SK-N-SH (cell line): Measurements from ENCODE around the gene TIMM21.

Experiments
- ELF1 ChIP-seq: IDR thresholded peaks from 2 replicates; pipeline ENCODE4 v1.4.0; 2012
- EP300 ChIP-seq, 2 experiments: IDR thresholded peaks; 2 replicates each; pipeline versions ENCODE4 v1.4.0 to v1.6.1; 2012; ENCODE audit warnings: borderline replicate concordance in 1 of 2, low read depth in 1 of 2, low read length in 1 of 2
- FOXM1 ChIP-seq: IDR thresholded peaks from 2 replicates; pipeline ENCODE4 v1.4.0; 2012; ENCODE audit warnings: low read depth, mild to moderate bottlenecking
- GABPA ChIP-seq: IDR thresholded peaks from 2 replicates; pipeline ENCODE4 v1.4.0; 2012; ENCODE audit warnings: low read depth, mild to moderate bottlenecking
- NFIC ChIP-seq: IDR thresholded peaks from 2 replicates; pipeline ENCODE4 v1.4.0; 2012; ENCODE audit warnings: borderline replicate concordance
- POLR2AphosphoS5 ChIP-seq: IDR thresholded peaks from 2 replicates; pipeline ENCODE4 v1.6.1; 2012; ENCODE audit warnings: low read depth, low read length
- RAD21 ChIP-seq: IDR thresholded peaks from 2 replicates; pipeline ENCODE4 v1.6.1; 2012; ENCODE audit warnings: mild to moderate bottlenecking, low read length
- RXRA ChIP-seq: IDR thresholded peaks from 2 replicates; pipeline ENCODE4 v1.4.0; 2012; ENCODE audit warnings: low read depth, mild to moderate bottlenecking, borderline replicate concordance
- TAF1 ChIP-seq: IDR thresholded peaks from 2 replicates; pipeline ENCODE4 v1.6.1; 2012; ENCODE audit warnings: low read depth, mild to moderate bottlenecking, low read length, moderate library complexity, borderline replicate concordance
- TEAD4 ChIP-seq: IDR thresholded peaks from 2 replicates; pipeline ENCODE4 v1.4.0; 2012; ENCODE audit warnings: mild to moderate bottlenecking, borderline replicate concordance; ENCODE audit not compliant: insufficient read depth
- TF ChIP-seq, protein P1 (sequence below): IDR thresholded peaks from 2 replicates; pipeline ENCODE4; 2012
- TF ChIP-seq, protein P2 (sequence below): IDR thresholded peaks from 2 replicates; pipeline ENCODE4 v1.4.0; 2012; ENCODE audit warnings: low read depth
- TF ChIP-seq, protein P3 (sequence below): fragments of 200-600 bp; sonication (generic); IDR thresholded peaks from 2 replicates; pipeline ENCODE4 v1.6.1; 2017; ENCODE audit warnings: antibody characterized with exemption, mild to moderate bottlenecking, moderate library complexity

DNA sequence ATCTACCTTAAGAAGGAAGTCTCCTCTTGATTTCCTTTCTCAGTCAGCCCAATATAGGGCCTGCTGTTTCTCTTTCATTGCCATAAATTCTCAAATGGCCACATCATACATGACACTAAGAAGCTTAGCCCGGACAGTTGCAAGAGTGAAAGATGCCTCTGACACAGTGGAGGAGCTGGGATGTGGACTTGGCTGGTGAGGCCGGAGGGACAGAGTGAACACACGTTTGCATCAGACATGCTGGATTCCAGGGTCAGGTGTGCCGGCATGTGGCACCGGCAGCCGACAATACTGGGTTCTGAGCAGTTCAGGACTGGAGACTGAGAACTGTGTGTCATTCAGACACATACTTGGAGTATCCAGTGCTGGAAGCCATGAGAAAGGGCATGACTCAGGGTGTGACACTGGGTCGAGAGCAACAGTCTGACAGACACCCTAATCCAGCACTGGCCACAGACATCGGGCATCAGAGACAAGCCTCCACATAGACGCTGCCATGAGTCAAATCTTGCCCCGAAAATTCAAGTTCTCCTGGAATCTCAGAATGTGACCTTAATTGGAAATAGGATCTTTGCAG is 31.4 kb downstream of the TIMM21 start:
- no peak for TF ChIP-seq ELF1
- TF ChIP-seq POLR2AphosphoS5 = no peak
- TF ChIP-seq, protein P1, sequence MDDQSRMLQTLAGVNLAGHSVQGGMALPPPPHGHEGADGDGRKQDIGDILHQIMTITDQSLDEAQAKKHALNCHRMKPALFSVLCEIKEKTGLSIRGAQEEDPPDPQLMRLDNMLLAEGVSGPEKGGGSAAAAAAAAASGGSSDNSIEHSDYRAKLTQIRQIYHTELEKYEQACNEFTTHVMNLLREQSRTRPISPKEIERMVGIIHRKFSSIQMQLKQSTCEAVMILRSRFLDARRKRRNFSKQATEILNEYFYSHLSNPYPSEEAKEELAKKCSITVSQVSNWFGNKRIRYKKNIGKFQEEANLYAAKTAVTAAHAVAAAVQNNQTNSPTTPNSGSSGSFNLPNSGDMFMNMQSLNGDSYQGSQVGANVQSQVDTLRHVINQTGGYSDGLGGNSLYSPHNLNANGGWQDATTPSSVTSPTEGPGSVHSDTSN = no peak
- no peak for TF ChIP-seq RAD21
- TF ChIP-seq, protein P2, sequence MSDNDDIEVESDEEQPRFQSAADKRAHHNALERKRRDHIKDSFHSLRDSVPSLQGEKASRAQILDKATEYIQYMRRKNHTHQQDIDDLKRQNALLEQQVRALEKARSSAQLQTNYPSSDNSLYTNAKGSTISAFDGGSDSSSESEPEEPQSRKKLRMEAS = no peak
- TF ChIP-seq, protein P3, sequence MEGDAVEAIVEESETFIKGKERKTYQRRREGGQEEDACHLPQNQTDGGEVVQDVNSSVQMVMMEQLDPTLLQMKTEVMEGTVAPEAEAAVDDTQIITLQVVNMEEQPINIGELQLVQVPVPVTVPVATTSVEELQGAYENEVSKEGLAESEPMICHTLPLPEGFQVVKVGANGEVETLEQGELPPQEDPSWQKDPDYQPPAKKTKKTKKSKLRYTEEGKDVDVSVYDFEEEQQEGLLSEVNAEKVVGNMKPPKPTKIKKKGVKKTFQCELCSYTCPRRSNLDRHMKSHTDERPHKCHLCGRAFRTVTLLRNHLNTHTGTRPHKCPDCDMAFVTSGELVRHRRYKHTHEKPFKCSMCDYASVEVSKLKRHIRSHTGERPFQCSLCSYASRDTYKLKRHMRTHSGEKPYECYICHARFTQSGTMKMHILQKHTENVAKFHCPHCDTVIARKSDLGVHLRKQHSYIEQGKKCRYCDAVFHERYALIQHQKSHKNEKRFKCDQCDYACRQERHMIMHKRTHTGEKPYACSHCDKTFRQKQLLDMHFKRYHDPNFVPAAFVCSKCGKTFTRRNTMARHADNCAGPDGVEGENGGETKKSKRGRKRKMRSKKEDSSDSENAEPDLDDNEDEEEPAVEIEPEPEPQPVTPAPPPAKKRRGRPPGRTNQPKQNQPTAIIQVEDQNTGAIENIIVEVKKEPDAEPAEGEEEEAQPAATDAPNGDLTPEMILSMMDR = no peak
- TF ChIP-seq FOXM1 = no peak
- no peak for TF ChIP-seq TAF1
- no peak for TF ChIP-seq EP300 (IDR thresholded peaks at IDR 0.05; ENCODE audit: borderline replicate concordance in 1 of 2, low read depth in 1 of 2, low read length in 1 of 2)
- TF ChIP-seq TEAD4 = no peak
- TF ChIP-seq GABPA = no peak
- TF ChIP-seq NFIC = no peak
- no peak for TF ChIP-seq RXRA
